Jurkat, Clone E6-1 (cell line): ENCODE results near the gene IGSF11.

Experiments used
- DNase-seq: peaks from one replicate; pipeline ENCODE4 v3.0.0-alpha.2; 2011; ENCODE audit warnings: low read depth, low spot score
- H3K4me3 ChIP-seq: 2 replicates; pipeline ENCODE4 v1.5.1; 2011; ENCODE audit warnings: mild to moderate bottlenecking, low read length, control low read depth, moderate library complexity

The IGSF11 gene

DNA sequence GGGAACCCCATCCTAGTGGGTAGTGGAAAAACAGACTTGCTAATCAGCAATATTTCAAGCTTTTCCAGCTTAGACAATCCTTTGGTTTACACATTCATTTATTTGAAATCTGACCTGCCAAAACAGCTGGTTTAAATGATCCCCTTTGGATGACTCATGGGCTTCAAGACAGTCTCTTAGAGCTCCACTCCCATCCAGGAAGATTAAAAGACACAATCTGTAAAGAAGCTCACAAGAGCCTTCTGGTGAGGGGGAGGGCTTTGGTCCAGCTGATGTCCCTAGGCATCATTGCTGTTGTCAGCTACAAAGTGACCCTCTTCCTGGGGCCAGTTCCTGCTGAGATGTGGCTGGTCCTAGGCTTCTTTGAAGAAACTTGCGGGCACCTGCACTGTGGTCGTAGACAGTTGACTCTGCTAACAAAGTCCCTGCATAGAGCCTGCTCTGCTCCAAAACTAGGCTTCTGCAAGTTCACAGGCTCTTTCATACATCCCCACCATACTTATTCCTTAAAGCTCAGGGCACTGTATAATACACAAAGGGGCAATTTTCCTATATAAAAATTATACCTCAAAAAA lies 73.7 kb downstream of the IGSF11 start:
- no peak overlapping the region for H3K4me3 ChIP-seq
- DNase-seq, result no peak

DNA sequence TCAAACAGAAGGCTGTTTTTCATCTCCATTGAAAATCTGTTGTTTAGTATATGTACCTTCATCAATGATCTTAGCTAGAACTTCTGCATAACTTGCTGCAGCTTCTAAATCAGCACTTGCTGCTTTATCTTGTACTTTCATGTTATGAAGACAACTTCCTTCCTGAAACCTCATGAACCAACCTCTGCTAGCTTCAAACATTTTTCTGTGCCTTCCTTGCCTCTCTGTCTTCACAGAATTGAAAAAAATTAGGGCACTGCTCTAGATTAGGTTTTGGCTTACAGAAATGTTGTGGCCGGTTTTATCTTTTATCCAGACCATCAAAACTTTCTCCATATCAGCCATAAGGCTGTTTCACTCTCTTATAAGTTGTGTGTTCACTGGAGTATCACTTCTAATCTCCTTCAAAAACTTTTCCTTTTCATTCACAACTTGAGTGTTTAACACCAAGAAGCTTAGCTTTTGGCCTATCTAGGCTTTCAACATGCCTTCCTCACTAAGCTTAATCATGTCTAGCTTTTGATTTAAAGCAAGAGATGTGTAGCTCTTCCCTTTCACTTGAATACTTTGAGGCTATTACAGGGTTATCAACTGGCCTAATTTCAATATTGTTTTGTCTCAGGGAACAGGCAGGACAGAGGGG lies 78.6 kb downstream of the IGSF11 start:
- peak; percentile 80 for DNase-seq
- H3K4me3 ChIP-seq, result no peak overlapping the region

DNA sequence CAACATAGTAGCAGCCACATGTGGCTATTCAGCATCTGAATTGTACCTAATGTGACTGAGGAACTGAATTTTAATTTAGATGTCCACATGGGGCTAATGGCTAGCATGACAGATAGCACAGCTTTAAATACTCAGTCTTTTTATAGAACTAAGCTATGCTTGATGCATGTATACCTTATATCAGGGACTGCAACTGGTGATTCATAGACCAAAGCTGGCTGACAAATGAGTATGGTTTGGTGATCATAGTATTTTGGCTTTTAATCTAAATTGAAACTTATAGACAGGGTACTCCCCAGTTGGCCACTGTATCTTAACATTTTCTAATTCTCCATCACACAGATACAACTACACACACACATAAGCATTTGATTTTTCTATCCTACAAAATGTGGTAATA lies 83.6 kb downstream of the IGSF11 start:
- no peak overlapping the region for H3K4me3 ChIP-seq
- no peak for DNase-seq

- peak; percentile 47 for DNase-seq
- no peak overlapping the region for H3K4me3 ChIP-seq
Measured at GRCh38 chr3:118949113-118949760, 85.4 kb downstream of the IGSF11 start.

DNA sequence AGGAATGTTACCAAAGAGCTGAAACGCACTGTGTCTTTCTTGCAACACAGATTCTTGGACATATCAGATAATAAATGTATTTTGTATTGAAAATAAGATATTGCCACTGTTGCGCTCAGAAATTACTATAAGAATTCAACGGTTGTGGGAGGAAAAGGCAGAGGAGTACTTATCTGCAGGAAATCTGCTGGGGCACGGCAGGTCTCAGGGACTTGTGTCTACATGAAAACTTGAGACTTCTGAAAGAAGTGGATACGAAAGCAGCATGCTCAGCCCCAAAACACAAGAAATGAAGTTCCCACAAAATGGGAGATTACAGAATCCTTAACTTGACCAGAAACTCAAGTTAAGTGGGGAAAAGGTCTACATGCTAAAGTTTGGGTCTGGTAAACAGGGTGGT lies 86.5 kb downstream of the IGSF11 start:
- no peak overlapping the region for H3K4me3 ChIP-seq
- DNase-seq, result no peak

- no peak overlapping the region for H3K4me3 ChIP-seq
- no peak for DNase-seq
Measured at GRCh38 chr3:118946449-118946848, 88.2 kb downstream of the IGSF11 start.

DNA sequence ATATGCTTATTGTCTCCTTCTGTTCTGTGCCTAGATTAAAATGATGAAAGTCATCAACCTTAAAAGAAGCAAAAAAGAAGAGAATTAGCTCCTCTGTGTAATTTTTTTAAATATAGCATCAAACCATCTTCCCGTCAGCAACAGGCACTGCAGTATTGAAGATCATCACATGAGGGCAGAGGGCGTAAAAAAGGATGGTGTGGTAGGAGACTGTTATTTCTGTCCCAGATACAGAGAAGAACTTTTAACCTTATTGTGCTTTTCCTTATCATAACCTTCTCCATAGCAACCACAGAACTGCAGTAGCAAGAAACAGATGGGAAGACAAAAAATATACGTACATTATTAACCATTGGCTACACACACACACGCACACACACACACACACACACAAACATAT lies 88.8 kb downstream of the IGSF11 start:
- DNase-seq, result no peak
- H3K4me3 ChIP-seq, result no peak overlapping the region

GRCh38 chr3:118943597-118943996 lies 91.0 kb downstream of the IGSF11 start:
- no peak for DNase-seq
- H3K4me3 ChIP-seq, result no peak overlapping the region

DNA sequence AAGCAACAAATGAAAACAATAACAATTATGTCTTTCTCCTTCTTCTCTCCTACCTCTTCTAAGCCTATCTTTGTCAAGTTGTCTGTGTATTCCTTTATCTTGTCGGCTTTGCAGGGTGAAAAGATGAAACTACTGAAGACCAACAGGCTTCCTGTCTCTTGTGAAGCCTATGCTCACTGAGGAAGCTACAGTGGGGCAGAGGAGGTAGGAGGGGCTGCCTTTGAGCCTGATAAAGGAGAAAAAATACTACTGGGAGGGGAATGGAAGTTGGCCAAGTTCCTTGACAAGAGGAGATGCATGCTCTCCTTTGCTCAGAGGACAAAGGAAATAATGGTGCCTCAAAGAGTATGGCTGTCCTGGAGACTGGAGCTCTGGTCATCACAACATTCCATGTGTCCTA lies 92.0 kb downstream of the IGSF11 start:
- peak; percentile 3 for DNase-seq
- no peak overlapping the region for H3K4me3 ChIP-seq

- no peak overlapping the region for H3K4me3 ChIP-seq
- DNase-seq, result no peak
Measured at GRCh38 chr3:118942195-118942594, 92.5 kb downstream of the IGSF11 start.

DNA sequence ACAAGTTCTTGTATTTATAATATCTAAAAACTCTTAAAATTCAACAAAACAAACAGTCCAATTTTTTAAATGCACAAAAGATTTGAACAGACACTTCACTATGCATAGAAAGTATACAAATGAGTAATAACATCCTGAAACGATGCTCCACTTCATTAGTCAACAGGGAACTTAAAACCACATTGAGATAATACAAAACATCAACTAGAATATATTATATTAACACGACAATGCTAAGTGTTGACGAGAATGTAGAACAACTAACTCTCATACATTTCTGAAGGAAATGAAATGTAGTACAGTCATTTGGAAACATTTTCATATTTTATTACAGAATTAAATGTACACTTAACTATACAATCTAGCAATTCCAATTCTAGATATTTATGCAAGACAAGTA lies 93.4 kb downstream of the IGSF11 start:
- DNase-seq, result no peak
- no peak overlapping the region for H3K4me3 ChIP-seq

- H3K4me3 ChIP-seq, result no peak overlapping the region
- no peak for DNase-seq
Measured at GRCh38 chr3:118938183-118938961, 96.3 kb downstream of the IGSF11 start.

- H3K4me3 ChIP-seq, result no peak overlapping the region
- no peak for DNase-seq
Measured at GRCh38 chr3:118936811-118937210, 97.8 kb downstream of the IGSF11 start.

- no peak for DNase-seq
- no peak overlapping the region for H3K4me3 ChIP-seq
Measured at GRCh38 chr3:118932822-118933558, 101.7 kb downstream of the IGSF11 start.

- H3K4me3 ChIP-seq, result no peak overlapping the region
- DNase-seq, result no peak
Measured at GRCh38 chr3:118931996-118932395, 102.7 kb downstream of the IGSF11 start.

GRCh38 chr3:118927449-118927848 lies 107.2 kb downstream of the IGSF11 start:
- no peak overlapping the region for H3K4me3 ChIP-seq
- DNase-seq, result no peak

DNA sequence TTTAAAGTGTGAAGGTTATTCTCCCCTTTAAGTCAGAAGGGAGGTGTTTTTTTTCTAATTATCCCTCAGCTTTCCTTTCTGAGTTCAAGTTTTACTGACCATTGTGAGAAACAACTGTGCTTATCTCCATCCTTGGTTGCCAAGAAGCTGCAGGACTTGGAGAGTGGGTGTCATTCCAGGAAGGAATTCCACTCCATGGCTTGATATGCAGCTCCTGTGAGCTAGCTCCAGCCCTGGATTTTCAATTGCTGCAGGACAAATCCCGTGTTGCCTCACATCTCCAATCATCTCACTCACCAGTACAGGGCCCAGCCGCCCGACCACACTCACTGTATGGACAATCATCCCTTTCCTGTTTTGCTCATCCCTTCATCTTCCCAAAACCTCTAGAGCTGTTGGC lies 122.5 kb downstream of the IGSF11 start:
- DNase-seq, result no peak
- no peak overlapping the region for H3K4me3 ChIP-seq

DNA sequence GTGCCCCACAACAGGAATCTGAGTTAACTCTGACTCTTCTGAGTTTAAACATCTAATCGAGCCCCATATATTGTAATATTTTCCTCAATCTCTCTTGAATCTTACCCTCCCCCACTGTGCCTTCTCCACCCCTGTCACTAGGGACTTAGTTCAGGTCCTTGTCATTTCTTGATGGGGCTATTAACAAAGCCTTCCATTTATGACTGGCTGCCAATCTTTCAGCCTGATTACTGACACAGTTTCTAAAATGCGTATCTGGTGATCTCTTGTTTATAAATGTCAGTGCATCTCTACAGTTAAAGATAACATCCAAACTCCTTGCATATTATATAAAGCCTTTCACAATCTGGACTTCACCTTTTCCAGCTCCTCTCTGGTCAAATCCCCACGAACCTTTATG lies 124.3 kb downstream of the IGSF11 start:
- DNase-seq, result no peak
- no peak overlapping the region for H3K4me3 ChIP-seq

GRCh38 chr3:118909763-118910162 lies 124.9 kb downstream of the IGSF11 start:
- H3K4me3 ChIP-seq, result no peak overlapping the region
- DNase-seq, result no peak
